GM19239 (cell line): ENCODE results near the gene NRARP.
"Not testable (repeated sequence)": the region's sequence is repeated elsewhere in the genome, so short reads cannot be mapped to it uniquely, and the experiment has no call there.

ENCODE experiments used
- DNase-seq: peaks from one replicate; pipeline ENCODE4 v3.0.0; 2011; ENCODE audit warnings: low spot score; ENCODE audit not compliant: insufficient read length
- FAIRE-seq: peaks from 2 replicates; lab custom pipeline; 2011; peaks lifted over from hg19 to GRCh38; lab: Jason Lieb, UNC

NRARP gene

DNA sequence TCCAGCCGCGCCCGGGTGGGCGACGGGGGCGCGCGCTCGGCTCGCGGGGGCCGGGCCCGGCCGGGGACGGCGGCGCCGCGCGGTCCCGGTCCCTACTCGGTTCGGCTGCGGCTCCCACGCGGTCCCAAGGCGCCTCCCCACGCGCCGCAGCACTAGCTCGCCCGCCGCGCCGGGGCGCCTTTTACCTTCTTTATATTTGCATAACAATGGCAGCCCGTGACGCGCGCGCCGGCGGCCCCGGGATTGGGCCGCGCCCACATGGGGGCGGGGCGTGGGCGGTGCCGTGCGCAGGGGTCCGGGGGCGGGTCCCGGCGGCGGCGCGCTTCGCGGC is at the start of gene NRARP:
TSS of gene NRARP (minus strand) at position 154 of the 331 bp plus-strand sequence. CDS start 343 bp downstream, outside the sequence.
- peak; percentile 49 for FAIRE-seq

DNA sequence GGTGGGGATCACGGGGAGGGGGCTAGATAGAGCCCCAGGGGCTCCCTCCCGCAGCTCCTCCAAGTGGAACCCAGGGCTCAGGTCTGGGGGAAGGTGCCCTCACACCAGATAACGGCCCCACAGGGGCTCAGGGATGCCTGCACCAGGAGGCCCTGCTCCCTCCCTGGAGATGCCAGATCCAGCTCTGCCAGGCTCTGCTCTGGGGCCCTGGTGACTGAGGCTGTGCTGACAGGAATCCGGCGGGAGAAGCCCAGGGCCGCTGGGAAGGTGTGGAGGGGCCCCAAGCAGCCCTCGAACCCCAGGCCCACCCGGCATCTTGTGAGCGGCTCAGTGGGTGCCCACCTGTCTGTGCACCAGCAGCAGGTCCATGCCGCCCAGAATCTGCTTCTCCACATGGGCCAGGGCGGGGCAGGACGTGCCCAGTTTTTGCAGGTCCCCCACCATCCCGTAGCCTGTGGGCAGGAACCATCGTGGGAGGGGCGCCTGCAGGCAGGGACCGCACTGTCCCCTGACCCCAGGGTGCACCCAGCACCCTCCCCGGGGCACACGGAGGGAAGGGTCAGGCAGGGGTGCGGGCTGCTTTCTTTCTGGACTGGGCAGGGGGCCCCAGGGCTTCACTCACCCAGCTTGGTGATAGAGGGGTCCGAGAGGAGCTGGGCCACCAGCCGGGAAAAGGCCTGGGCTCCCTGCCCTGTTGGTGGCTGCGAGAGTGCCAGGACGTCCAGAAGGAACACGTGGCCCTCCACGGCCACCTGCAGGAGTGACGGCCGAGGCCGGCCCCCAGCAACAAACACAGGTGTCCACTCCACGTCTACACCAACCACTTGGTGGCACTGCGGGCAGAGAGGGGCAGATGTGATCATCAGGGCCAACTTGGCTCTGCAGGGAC is 48.9 kb upstream of the NRARP start:
- FAIRE-seq (no peak), DNase-seq (no peak)

More for the DNA sequence above, at the start of gene NRARP:
- peak; percentile 96 for DNase-seq

DNA sequence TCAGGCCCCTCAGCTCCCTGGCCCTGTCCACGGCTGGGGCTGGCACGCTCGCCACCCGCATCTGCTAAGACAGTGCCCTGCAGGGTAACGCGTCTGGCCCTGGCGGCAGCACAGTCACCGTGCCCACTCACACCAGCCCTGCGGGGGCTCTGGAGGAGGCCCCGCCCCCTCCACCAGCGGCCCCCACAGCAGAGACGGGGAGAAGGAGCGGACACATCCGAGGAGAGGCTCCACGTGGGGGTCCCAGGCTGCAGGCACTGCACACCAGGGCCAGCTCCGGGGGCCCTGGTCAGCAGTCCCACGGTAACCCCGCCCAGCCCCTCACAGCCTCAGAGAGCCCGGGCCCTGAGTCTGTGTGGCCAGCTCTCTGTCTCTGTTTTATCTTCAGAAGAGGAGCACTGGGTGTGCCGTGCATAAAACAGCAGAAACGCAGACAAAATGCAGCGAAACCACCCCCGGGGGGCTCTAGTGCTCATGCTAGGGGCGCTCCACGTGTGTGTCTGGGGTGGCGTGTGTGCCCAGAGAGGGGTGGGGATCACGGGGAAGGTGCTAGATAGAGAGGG is 47.5 kb upstream of the NRARP start:
- DNase-seq = no peak
- FAIRE-seq = no peak

DNA sequence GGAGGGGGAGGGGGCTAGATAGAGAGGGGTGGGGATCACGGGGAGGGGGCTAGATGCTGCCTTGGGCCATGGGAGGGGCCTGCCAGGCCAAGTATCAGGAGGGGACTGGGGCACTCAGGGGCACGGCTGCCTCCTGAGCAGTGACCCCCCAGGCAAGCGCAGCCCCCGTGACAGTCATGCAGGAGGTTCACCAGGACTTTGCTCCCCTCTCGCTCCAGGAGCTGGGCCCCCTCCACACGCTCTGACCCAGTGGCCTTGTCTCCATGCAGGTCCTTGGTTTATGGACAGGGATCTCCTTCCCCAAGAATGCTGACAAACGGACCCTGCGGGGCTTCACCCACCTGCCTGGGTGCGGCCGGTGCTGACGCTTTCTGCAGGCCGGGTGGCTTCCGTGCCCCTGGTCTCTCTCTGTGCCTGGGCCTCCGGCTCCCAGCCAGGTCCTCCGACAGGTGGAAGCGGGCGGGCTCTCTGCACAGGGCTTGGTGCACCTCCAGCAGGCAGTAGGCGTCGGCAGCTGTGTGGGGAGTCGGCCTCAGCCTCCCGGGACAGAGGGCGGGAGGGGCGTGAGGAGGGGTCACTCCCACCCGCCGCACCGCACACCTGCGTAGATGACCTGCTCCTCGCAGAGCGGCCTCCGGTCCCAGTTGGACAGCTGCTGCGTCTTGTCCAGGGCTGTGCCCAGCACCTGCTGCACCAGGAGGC is 46.8 kb upstream of the NRARP start:
- DNase-seq (no peak), FAIRE-seq (no peak)

GRCh38 chr9:137347928-137348327 is 45.9 kb upstream of the NRARP start:
- FAIRE-seq (no peak), DNase-seq (no peak)

DNA sequence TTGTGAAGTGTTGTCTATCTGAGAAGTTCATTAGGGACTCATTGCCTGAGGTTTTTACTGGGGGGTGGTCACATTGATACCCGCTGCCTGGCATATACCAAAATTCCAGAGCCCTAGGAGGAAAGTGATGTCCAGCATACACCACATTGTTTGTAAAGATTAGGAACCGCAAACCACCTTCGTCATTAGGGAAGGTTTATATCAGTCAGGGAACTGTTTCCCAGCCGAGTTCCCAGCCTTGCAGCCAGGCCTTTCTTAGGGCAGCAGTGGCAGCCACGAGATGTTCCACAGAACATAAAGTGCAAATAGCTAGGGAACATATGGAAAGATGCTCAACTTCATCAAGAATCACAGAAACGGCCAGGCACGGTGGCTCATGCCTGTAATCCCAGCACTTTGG is 40.4 kb upstream of the NRARP start:
- DNase-seq = no peak
- no peak for FAIRE-seq

- FAIRE-seq = no peak
Observed at GRCh38 chr9:137341227-137341626, 39.2 kb upstream of the NRARP start.

DNA sequence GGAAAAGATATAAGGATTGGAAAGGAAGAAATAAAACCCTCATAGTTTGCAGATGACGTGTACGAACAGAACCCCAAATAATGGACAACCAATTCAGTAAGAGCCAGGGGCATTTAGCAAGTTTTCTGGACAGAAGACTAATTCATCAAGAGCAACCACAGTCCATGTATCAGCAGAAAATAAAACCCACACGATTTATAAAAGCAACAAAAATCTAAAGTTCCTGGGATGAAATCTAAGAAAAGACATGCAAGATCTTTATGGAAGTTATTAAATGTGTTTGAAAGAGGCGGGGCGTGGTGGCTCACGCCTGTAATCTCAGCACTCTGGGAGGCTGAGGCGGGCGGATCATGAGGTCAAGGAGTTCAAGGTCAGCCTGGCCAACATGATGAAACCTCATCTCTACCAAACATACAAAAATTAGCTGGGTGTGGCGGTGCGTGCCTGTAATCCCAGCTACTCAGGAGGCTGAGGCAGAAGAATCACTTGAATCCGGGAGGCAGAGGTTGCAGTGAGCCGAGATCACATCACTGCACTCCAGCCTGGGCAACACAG is 37.9 kb upstream of the NRARP start:
- not testable (repeated sequence) for FAIRE-seq, DNase-seq

More at GRCh38 chr9:137341227-137341626, 39.2 kb upstream of the NRARP start:
- no peak for DNase-seq

- FAIRE-seq (no peak), DNase-seq (no peak)
Observed at GRCh38 chr9:137339045-137339907, 37.2 kb upstream of the NRARP start.

GRCh38 chr9:137336735-137337134 is 34.7 kb upstream of the NRARP start:
- no peak for DNase-seq
- FAIRE-seq = no peak

GRCh38 chr9:137333016-137333671 is 31.1 kb upstream of the NRARP start:
- no peak for DNase-seq
- FAIRE-seq = no peak

DNA sequence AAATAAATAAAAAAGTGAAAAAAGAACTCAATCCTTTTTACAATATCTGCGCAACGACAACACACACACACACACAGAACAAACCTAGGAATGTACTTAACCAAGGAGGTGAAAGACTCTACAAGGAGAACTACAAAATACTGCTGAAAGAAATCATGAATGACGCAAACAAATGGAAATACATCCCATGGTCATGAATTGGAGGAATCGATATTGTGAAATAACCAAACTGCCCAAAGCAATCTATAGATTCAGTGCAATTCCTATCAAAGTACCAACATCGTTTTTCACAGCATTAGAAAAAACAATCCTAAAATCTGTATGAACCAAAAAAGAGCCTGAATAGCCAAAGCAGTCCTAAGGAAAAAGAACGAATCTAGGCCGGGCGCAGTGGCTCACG is 29.9 kb upstream of the NRARP start:
- no peak for DNase-seq
- no peak for FAIRE-seq

GRCh38 chr9:137330689-137331088 is 28.6 kb upstream of the NRARP start:
- no peak for FAIRE-seq
- DNase-seq = no peak

- not testable (repeated sequence) for DNase-seq, FAIRE-seq
Observed at GRCh38 chr9:137329590-137329989, 27.5 kb upstream of the NRARP start.

GRCh38 chr9:137327641-137328550 is 25.8 kb upstream of the NRARP start:
- FAIRE-seq = peak; percentile 84
- not testable (repeated sequence) for DNase-seq

GRCh38 chr9:137326445-137327065 is 24.5 kb upstream of the NRARP start:
- DNase-seq (peak; percentile 19), FAIRE-seq (no peak)

DNA sequence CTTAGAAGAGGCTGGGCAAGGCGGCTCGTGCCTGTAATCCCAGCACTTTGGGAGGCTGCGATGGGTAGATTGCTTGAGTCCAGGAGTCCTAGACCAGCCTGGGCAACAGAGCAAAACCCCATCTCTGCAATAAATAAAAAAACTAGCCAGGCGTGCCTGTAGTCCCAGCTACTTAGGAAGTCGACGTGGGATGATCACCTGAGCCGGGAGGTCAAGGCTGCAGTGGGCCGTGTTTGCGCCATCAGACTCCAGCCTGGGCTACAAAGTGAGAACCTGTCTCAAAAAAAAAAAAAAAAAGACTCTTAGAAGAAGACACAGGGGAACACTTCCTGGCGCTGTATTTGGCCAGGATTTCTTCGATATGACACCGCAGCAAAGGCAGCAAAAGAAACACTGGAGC is 23.7 kb upstream of the NRARP start:
- DNase-seq (no peak), FAIRE-seq (no peak)

GRCh38 chr9:137325124-137325523 is 23.1 kb upstream of the NRARP start:
- DNase-seq (no peak), FAIRE-seq (no peak)
